ENCODE measurements around the gene MAGI3.

DNA sequence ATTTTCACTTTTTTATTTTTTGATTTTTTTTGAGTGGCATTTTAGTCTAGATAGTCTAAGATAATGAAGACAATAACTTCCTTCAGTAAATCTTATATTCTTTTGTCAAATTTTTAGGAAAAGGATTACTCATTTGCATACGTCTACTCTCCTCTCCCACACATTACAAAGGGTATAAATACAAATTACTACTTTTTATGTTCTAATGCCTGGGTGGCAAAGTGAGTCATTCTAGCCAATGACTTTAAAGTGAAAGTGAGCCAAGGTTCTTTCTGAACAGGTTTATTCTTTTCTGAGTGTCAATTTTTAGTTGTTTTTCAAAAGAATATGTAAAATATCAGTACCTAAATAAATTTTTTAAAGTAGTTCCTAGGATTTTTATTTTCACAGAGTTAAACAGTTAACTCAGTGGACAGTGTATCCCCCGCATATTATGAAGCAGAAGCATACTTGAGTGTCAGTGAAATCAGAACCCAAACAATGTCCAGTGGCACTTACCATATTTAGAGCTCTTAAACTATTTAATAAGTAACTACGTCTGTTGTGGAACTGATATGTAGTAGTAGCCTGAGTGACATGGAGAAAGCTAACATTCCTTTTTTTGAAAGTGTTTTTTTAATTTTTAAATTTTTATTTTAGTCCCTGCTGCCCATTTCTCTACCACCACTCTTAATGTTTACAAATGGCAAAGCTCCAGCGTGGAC is 227.3 kb downstream of the MAGI3 start:
- TF ChIP-seq CREB1 (IDR thresholded peaks at IDR 0.05; ENCODE audit: low read depth) (no peak), YY1 (IDR thresholded peaks at IDR 0.05; ENCODE audit: low read depth) (no peak), RAD21 (IDR thresholded peaks at IDR 0.05; ENCODE audit: low read depth) (no peak), TCF12 (IDR thresholded peaks at IDR 0.05; ENCODE audit: low read depth) (no peak), EP300 (IDR thresholded peaks at IDR 0.05; ENCODE audit: borderline replicate concordance) (no peak), TAF1 (IDR thresholded peaks at IDR 0.05; ENCODE audit: low read depth) (no peak), CEBPB (IDR thresholded peaks at IDR 0.05) (no peak), NFIC (IDR thresholded peaks at IDR 0.05) (no peak)
- TF ChIP-seq, protein P1, sequence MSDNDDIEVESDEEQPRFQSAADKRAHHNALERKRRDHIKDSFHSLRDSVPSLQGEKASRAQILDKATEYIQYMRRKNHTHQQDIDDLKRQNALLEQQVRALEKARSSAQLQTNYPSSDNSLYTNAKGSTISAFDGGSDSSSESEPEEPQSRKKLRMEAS (IDR thresholded peaks at IDR 0.05): no peak
- TF ChIP-seq, protein P2, sequence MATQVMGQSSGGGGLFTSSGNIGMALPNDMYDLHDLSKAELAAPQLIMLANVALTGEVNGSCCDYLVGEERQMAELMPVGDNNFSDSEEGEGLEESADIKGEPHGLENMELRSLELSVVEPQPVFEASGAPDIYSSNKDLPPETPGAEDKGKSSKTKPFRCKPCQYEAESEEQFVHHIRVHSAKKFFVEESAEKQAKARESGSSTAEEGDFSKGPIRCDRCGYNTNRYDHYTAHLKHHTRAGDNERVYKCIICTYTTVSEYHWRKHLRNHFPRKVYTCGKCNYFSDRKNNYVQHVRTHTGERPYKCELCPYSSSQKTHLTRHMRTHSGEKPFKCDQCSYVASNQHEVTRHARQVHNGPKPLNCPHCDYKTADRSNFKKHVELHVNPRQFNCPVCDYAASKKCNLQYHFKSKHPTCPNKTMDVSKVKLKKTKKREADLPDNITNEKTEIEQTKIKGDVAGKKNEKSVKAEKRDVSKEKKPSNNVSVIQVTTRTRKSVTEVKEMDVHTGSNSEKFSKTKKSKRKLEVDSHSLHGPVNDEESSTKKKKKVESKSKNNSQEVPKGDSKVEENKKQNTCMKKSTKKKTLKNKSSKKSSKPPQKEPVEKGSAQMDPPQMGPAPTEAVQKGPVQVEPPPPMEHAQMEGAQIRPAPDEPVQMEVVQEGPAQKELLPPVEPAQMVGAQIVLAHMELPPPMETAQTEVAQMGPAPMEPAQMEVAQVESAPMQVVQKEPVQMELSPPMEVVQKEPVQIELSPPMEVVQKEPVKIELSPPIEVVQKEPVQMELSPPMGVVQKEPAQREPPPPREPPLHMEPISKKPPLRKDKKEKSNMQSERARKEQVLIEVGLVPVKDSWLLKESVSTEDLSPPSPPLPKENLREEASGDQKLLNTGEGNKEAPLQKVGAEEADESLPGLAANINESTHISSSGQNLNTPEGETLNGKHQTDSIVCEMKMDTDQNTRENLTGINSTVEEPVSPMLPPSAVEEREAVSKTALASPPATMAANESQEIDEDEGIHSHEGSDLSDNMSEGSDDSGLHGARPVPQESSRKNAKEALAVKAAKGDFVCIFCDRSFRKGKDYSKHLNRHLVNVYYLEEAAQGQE (IDR thresholded peaks at IDR 0.05; ENCODE audit: low read depth): no peak

Measured in Ishikawa (cell line).